HCT116 (cell line): ENCODE data around the gene STUM. TPM values are rescaled to one million over a fixed set of nuclear protein-coding genes. Genes with fewer than 3 reads are reported as not detected.
A peak's percentile ranks its signal among the peaks of the same experiment; 100 is the strongest.

Source experiments
- ATAC-seq: fragments of 200-7000 bp; cut with Tn5 transposase; 2 replicates; pipeline ENCODE4 v1.9.1; 2020; ENCODE audit warnings: mild to moderate bottlenecking, moderate library complexity
- BruUV-seq: library from RNA; stranded (reverse); fragments of 400-500 nt; replicated peaks from 2 replicates; lab custom pipeline; 2021; lab: Mats Ljungman, UMichigan
- CTCF ChIA-PET: fragments of 300-600 bp; sonication (Branson Sonifier 250); formaldehyde crosslinking; loops from one replicate; lab custom pipeline; 2021; ENCODE audit warnings: antibody characterized with exemption; lab: Charles Lee
- POLR2A ChIA-PET: fragments of 300-600, 350-600 bp; sonication (Branson Sonifier 250); formaldehyde crosslinking; loops from one replicate; lab custom pipeline; 2021; ENCODE audit warnings: antibody characterized with exemption; lab: Charles Lee
- RAD21 ChIA-PET, 2 experiments: fragments of 300-600 bp; sonication (Branson Sonifier 250); formaldehyde crosslinking; loops; one replicate each; lab custom pipeline; 2023; ENCODE audit warnings: low total read pairs in 2 of 2; ENCODE audit not compliant: uncharacterized antibody in 2 of 2, unreplicated experiment in 2 of 2, low non-redundant PET in 1 of 2; lab: Charles Lee
- DNase-seq: peaks from one replicate; pipeline ENCODE4 v3.0.0-alpha.2; 2010; ENCODE audit warnings: low read depth, low spot score
- H2AFZ ChIP-seq: fragments of 200-600 bp; shearing (Covaris generic), sonication (generic); 2 replicates; pipeline ENCODE4 v1.6.1; 2017; ENCODE audit warnings: low read depth, mixed run types, mixed read lengths, antibody characterized with exemption, low read length; ENCODE audit not compliant: poor library complexity, severe bottlenecking
- H3K27ac ChIP-seq: 2 replicates; pipeline ENCODE4 v1.5.1; 2012; ENCODE audit warnings: low read depth, low read length
- H3K27me3 ChIP-seq: fragments of 200-600 bp; sonication (generic); 2 replicates; pipeline ENCODE4 v1.6.1; 2016; ENCODE audit warnings: mixed run types, low read length, mixed read lengths; ENCODE audit not compliant: insufficient read depth
- H3K36me3 ChIP-seq, 2 experiments: fragments of 200-500 bp in 1 of 2; fragments of 200-600 bp in 1 of 2; sonication (Bioruptor generic) in 1 of 2; sonication (generic) in 1 of 2; 2 replicates each; pipeline versions ENCODE4 v1.5.1 to v1.6.1; 2014 to 2016; ENCODE audit warnings: low read length in 2 of 2, inconsistent platforms in 1 of 2, mixed read lengths in 1 of 2, mixed run types in 1 of 2; ENCODE audit not compliant: insufficient read depth in 2 of 2, control insufficient read depth in 1 of 2
- H3K4me1 ChIP-seq, 2 experiments: fragments of 200-600 bp in 1 of 2; sonication (generic) in 1 of 2; 2 replicates each; pipeline versions ENCODE4 v1.5.1 to v1.6.1; 2012 to 2017; ENCODE audit warnings: low read length in 2 of 2, inconsistent platforms in 1 of 2, mild to moderate bottlenecking in 1 of 2, mixed read lengths in 1 of 2, mixed run types in 1 of 2, moderate library complexity in 1 of 2; ENCODE audit not compliant: insufficient read depth in 2 of 2, control insufficient read depth in 1 of 2
- H3K4me2 ChIP-seq: fragments of 200-600 bp; sonication (generic); 2 replicates; pipeline ENCODE4 v1.6.1; 2017; ENCODE audit warnings: mixed run types, low read length, mixed read lengths
- H3K4me3 ChIP-seq, 2 experiments: fragments of 200-600 bp in 1 of 2; sonication (generic) in 1 of 2; replicated peaks in 1 of 2; 2 replicates each; pipeline ENCODE4 v1.5.1; 2011 to 2016; ENCODE audit warnings: low read length in 2 of 2, control low read depth in 1 of 2, low read depth in 1 of 2, mild to moderate bottlenecking in 1 of 2, mixed read lengths in 1 of 2, mixed run types in 1 of 2
- H3K79me2 ChIP-seq: fragments of 200-600 bp; sonication (generic); 2 replicates; pipeline ENCODE4 v1.6.1; 2017; ENCODE audit warnings: mild to moderate bottlenecking, mixed run types, low read length, moderate library complexity, mixed read lengths; ENCODE audit not compliant: insufficient read depth
- H3K9ac ChIP-seq: fragments of 200-600 bp; sonication (generic); 2 replicates; pipeline ENCODE4 v1.6.1; 2016; ENCODE audit warnings: low read length, mixed read lengths
- H3K9me2 ChIP-seq: fragments of 200-600 bp; sonication (generic), shearing (Covaris generic); 2 replicates; pipeline ENCODE4 v1.6.1; 2017; ENCODE audit warnings: mixed run types, mild to moderate bottlenecking, moderate library complexity; ENCODE audit not compliant: insufficient read depth
- H3K9me3 ChIP-seq, 2 experiments: fragments of 200-500 bp in 1 of 2; fragments of 200-600 bp in 1 of 2; sonication (Bioruptor generic) in 1 of 2; sonication (generic) in 1 of 2; 2 replicates each; pipeline ENCODE4 v1.6.1; 2014 to 2017; ENCODE audit warnings: low read length in 2 of 2, mixed read lengths in 2 of 2, inconsistent platforms in 1 of 2, low read depth in 1 of 2, mild to moderate bottlenecking in 1 of 2, mixed run types in 1 of 2, moderate library complexity in 1 of 2; ENCODE audit not compliant: control insufficient read depth in 1 of 2, insufficient read depth in 1 of 2
- H4K20me1 ChIP-seq: fragments of 200-600 bp; sonication (generic), shearing (Covaris generic); 2 replicates; pipeline ENCODE4 v1.6.1; 2017; ENCODE audit warnings: mixed run types, mild to moderate bottlenecking, moderate library complexity; ENCODE audit not compliant: insufficient read depth
- CBX3 ChIP-seq: IDR thresholded peaks from 2 replicates; pipeline ENCODE4 v1.6.1; 2012; ENCODE audit warnings: low read depth
- EGR1 ChIP-seq: IDR thresholded peaks from 2 replicates; pipeline ENCODE4 v1.6.1; 2012; ENCODE audit warnings: low read depth
- ELF1 ChIP-seq: IDR thresholded peaks from 2 replicates; pipeline ENCODE4 v1.6.1; 2012; ENCODE audit warnings: low read depth, borderline replicate concordance
- EZH2 ChIP-seq: fragments of 200-600 bp; sonication (generic); IDR thresholded peaks from 2 replicates; pipeline ENCODE4 v1.6.1; 2017; ENCODE audit warnings: antibody characterized with exemption, mixed run types
- EZH2phosphoT487 ChIP-seq: fragments of 200-600 bp; IDR thresholded peaks from 2 replicates; pipeline ENCODE4 v1.6.1; 2018; ENCODE audit warnings: antibody characterized with exemption, borderline replicate concordance
- FOSL1 ChIP-seq: IDR thresholded peaks from 2 replicates; pipeline ENCODE4 v1.6.1; 2012; ENCODE audit warnings: low read depth
- JUND ChIP-seq: IDR thresholded peaks from 2 replicates; pipeline ENCODE4 v1.6.1; 2012
- POLR2A ChIP-seq: IDR thresholded peaks from 2 replicates; pipeline ENCODE4 v1.7.0; 2011; ENCODE audit warnings: borderline replicate concordance; ENCODE audit not compliant: insufficient read depth, insufficient read length; ENCODE audit errors: extremely low read depth
- SIN3A ChIP-seq: IDR thresholded peaks from 2 replicates; pipeline ENCODE4 v1.6.1; 2012; ENCODE audit warnings: low read depth
- TCF7L2 ChIP-seq: IDR thresholded peaks from 2 replicates; pipeline ENCODE4 v1.7.0; 2011; ENCODE audit warnings: borderline replicate concordance, inconsistent platforms; ENCODE audit not compliant: insufficient read depth, insufficient read length; ENCODE audit errors: extremely low read depth
- YY1 ChIP-seq: IDR thresholded peaks from 2 replicates; pipeline ENCODE4 v1.6.1; 2011; ENCODE audit warnings: low read length, low read depth, moderate library complexity, mild to moderate bottlenecking; ENCODE audit not compliant: insufficient replicate concordance; ENCODE audit errors: extremely low read depth
- ZFX ChIP-seq: fragments of 450-650 bp; IDR thresholded peaks from 2 replicates; pipeline ENCODE4 v1.6.1; 2017
- intact Hi-C: fragments of 100-400 bp; cut with micrococcal nuclease; formaldehyde crosslinking; loops from 2 replicates; pipeline ENCODE4 v1.10.0; 2022
- total RNA-seq: library from RNA; stranded (reverse); gene quantifications from one replicate; pipeline ENCODE4 v1.2.1, GENCODE V29; 2021; ENCODE audit not compliant: unreplicated experiment
- TF ChIP-seq, protein P1 (sequence below): IDR thresholded peaks from 2 replicates; pipeline ENCODE4 v1.6.1; 2012
- TF ChIP-seq, protein P2 (sequence below): IDR thresholded peaks from 2 replicates; pipeline ENCODE4 v1.6.1; 2011; ENCODE audit warnings: mild to moderate bottlenecking, low read length, moderate library complexity; ENCODE audit not compliant: insufficient replicate concordance; ENCODE audit errors: extremely low read depth
- TF ChIP-seq, protein P3 (sequence below): IDR thresholded peaks from 2 replicates; pipeline ENCODE4 v1.6.1; 2012
- TF ChIP-seq, protein P4 (sequence below), 3 experiments: fragments of 200-600 bp in 1 of 3; sonication (generic) in 1 of 3; IDR thresholded peaks in 2 of 3; conservative IDR thresholded peaks in 1 of 3; 2 replicates each; pipeline ENCODE4 v1.5.1; 2012 to 2017; ENCODE audit warnings: low read depth in 2 of 3, low read length in 2 of 3, antibody characterized with exemption in 1 of 3, borderline replicate concordance in 1 of 3, control low read depth in 1 of 3, mild to moderate bottlenecking in 1 of 3, mixed read lengths in 1 of 3, mixed run types in 1 of 3, moderate library complexity in 1 of 3; ENCODE audit not compliant: insufficient read depth in 1 of 3
- TF ChIP-seq, protein P5 (sequence below): IDR thresholded peaks from 2 replicates; pipeline ENCODE4 v1.6.1; 2012; ENCODE audit warnings: low read depth

Gene STUM
- total RNA-seq, 1 experiment from 2014 or later: not detected

DNA sequence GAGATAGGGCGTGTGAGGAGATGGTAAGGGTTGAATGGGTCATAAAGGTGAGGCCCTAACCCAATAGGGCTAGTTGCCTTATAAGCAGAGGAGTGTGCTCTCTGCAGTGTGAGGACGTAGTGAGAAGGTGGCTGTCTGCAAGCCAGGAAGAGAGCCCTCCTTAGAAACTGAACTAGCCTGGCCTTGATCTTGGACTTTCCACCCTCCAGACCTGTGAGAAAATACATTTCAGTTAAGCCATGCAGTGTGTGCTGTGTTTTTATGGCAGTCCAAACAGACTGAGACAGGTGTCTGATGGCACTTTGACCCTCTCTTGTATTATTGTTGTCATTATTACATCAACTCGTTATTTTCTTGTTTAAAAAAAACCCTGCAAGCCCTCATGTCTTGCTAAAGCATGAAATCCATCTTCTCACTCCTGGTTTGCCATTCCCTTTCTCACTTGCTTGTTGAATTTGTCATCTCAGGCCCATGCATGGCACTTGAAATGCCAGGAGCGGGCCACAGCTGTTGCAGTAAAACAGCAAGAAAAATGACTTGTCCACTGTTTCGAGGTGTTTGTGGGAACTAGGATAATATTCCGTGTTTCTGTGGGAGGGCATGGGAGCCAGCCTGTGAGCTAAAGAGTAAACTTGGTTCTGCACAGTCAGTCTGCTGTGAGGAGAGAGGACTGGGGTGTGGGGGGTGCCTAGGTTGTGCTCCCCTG, 78.6 kb downstream of the STUM start:
- no peak overlapping the region for H3K4me2 ChIP-seq
- ChIA-PET CTCF (interaction anchor here (0.7 to 1.9 kb wide), 9 partner anchors 8 to 502 kb away, joined by 3 to 12 read pairs (median 3); no protein-coding TSS in a partner anchor), POLR2A (no interaction called here), RAD21 (no interaction called here)
- no peak overlapping the region for H3K27ac ChIP-seq
- peaks cover 0 to 3% of the 10 kb centered on the region in 2 experiments; a peak in 1 of 4 replicates for H3K4me1 ChIP-seq
- TF ChIP-seq EGR1 (no peak), CBX3 (no peak), ZFX (no peak), TCF7L2 (no peak), ELF1 (no peak), YY1 (no peak), JUND (no peak), POLR2A (no peak), EZH2 (no peak), SIN3A (no peak), FOSL1 (no peak), EZH2phosphoT487 (no peak)
- TF ChIP-seq, protein P1, sequence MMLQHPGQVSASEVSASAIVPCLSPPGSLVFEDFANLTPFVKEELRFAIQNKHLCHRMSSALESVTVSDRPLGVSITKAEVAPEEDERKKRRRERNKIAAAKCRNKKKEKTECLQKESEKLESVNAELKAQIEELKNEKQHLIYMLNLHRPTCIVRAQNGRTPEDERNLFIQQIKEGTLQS: no peak
- TF ChIP-seq, protein P2, sequence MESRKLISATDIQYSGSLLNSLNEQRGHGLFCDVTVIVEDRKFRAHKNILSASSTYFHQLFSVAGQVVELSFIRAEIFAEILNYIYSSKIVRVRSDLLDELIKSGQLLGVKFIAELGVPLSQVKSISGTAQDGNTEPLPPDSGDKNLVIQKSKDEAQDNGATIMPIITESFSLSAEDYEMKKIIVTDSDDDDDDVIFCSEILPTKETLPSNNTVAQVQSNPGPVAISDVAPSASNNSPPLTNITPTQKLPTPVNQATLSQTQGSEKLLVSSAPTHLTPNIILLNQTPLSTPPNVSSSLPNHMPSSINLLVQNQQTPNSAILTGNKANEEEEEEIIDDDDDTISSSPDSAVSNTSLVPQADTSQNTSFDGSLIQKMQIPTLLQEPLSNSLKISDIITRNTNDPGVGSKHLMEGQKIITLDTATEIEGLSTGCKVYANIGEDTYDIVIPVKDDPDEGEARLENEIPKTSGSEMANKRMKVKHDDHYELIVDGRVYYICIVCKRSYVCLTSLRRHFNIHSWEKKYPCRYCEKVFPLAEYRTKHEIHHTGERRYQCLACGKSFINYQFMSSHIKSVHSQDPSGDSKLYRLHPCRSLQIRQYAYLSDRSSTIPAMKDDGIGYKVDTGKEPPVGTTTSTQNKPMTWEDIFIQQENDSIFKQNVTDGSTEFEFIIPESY: no peak
- TF ChIP-seq, protein P3, sequence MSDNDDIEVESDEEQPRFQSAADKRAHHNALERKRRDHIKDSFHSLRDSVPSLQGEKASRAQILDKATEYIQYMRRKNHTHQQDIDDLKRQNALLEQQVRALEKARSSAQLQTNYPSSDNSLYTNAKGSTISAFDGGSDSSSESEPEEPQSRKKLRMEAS: no peak
- TF ChIP-seq, protein P4, sequence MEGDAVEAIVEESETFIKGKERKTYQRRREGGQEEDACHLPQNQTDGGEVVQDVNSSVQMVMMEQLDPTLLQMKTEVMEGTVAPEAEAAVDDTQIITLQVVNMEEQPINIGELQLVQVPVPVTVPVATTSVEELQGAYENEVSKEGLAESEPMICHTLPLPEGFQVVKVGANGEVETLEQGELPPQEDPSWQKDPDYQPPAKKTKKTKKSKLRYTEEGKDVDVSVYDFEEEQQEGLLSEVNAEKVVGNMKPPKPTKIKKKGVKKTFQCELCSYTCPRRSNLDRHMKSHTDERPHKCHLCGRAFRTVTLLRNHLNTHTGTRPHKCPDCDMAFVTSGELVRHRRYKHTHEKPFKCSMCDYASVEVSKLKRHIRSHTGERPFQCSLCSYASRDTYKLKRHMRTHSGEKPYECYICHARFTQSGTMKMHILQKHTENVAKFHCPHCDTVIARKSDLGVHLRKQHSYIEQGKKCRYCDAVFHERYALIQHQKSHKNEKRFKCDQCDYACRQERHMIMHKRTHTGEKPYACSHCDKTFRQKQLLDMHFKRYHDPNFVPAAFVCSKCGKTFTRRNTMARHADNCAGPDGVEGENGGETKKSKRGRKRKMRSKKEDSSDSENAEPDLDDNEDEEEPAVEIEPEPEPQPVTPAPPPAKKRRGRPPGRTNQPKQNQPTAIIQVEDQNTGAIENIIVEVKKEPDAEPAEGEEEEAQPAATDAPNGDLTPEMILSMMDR (IDR thresholded peaks at IDR 0.05 in 2 of 3, conservative IDR thresholded peaks at IDR 0.05 in 1 of 3; ENCODE audit: borderline replicate concordance in 1 of 3, insufficient read depth in 1 of 3, low read depth in 2 of 3, low read length in 2 of 3): no peak
- TF ChIP-seq, protein P5, sequence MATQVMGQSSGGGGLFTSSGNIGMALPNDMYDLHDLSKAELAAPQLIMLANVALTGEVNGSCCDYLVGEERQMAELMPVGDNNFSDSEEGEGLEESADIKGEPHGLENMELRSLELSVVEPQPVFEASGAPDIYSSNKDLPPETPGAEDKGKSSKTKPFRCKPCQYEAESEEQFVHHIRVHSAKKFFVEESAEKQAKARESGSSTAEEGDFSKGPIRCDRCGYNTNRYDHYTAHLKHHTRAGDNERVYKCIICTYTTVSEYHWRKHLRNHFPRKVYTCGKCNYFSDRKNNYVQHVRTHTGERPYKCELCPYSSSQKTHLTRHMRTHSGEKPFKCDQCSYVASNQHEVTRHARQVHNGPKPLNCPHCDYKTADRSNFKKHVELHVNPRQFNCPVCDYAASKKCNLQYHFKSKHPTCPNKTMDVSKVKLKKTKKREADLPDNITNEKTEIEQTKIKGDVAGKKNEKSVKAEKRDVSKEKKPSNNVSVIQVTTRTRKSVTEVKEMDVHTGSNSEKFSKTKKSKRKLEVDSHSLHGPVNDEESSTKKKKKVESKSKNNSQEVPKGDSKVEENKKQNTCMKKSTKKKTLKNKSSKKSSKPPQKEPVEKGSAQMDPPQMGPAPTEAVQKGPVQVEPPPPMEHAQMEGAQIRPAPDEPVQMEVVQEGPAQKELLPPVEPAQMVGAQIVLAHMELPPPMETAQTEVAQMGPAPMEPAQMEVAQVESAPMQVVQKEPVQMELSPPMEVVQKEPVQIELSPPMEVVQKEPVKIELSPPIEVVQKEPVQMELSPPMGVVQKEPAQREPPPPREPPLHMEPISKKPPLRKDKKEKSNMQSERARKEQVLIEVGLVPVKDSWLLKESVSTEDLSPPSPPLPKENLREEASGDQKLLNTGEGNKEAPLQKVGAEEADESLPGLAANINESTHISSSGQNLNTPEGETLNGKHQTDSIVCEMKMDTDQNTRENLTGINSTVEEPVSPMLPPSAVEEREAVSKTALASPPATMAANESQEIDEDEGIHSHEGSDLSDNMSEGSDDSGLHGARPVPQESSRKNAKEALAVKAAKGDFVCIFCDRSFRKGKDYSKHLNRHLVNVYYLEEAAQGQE: no peak
- H3K9ac ChIP-seq: no peak overlapping the region
- H4K20me1 ChIP-seq: no peaks in the 10 kb centered on the region
- no peaks in the 10 kb centered on the region for H3K9me2 ChIP-seq
- H3K36me3 ChIP-seq: no peaks in the 10 kb centered on the region
- peak overlapping the region; percentile 38 for H2AFZ ChIP-seq
- no TSS peak for BruUV-seq
- H3K79me2 ChIP-seq: no peaks in the 10 kb centered on the region
- H3K9me3 ChIP-seq: no peaks in the 10 kb centered on the region
- no peak overlapping the region for H3K4me3 ChIP-seq
- DNase-seq (no peak), ATAC-seq (no peak)
- 0 out of 2 replicates have a peak, but pooled peaks cover 3% of the 10 kb centered on the region for H3K27me3 ChIP-seq
- intact Hi-C loops: loop anchor here (2.0 kb wide), 1 partner anchor 810 kb away; no protein-coding TSS in a partner anchor
